T-helper 1 cell treated with Interleukin-12 subunit alpha and Interleukin-12 subunit beta and Interleukin-4 antibody, amounts not matched to agents 30 μg/mL and 1 μg/mL, for 36 hours (primary cell): Measurements from ENCODE around the gene HNRNPLL.
"Not testable (repeated sequence)": the region's sequence is repeated elsewhere in the genome, so short reads cannot be mapped to it uniquely, and the experiment has no call there.

Source experiments
- H3K27ac Mint-ChIP-seq: one replicate; pipeline ENCODE4 v1.8.0; 2021; ENCODE audit warnings: mild to moderate bottlenecking, mixed read lengths
- H3K27me3 Mint-ChIP-seq: one replicate; pipeline ENCODE4 v1.8.0; 2021; ENCODE audit warnings: low read depth, mixed read lengths
- H3K36me3 Mint-ChIP-seq: one replicate; pipeline ENCODE4 v1.8.0; 2021; ENCODE audit warnings: low read depth, mixed read lengths
- H3K4me1 Mint-ChIP-seq: one replicate; pipeline ENCODE4 v1.8.0; 2021; ENCODE audit warnings: low read depth, mixed read lengths
- H3K4me3 Mint-ChIP-seq: one replicate; pipeline ENCODE4 v1.8.0; 2021; ENCODE audit warnings: mild to moderate bottlenecking, moderate library complexity, mixed read lengths
- H3K9me3 Mint-ChIP-seq: one replicate; pipeline ENCODE4 v1.8.0; 2021; ENCODE audit warnings: mixed read lengths

HNRNPLL gene

DNA sequence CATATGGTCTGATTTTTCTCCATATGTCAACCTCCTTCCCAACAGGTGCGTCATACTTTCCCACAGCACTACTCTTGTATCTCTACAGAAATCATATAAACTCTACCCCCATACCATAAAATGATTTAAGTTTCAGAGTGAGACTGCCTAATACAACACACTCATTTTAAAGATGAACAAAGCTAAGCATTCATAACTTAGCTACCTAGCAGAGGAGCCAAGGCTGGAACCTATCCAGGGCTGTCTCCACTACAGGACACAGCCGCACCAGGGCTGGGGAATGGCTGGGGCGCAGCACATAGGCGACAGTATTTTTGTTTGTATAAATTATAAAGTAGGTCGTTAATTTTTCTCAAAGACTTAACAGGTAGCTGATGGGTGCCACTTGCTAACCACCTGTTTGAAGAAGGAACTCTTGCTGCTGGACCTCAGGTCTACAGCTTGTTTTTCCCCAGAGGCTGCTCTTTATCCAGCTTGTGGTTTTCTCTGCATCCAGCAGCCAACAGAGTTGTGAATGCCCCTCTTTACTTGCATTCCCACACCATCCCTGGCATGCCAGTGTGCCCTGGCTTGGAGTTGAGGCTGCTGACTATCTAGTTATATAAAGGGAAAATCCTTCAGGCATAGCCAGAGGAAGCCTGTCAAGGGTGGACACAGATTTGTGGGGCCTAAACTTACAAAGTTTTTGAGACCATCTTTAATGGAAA lies 62.0 kb downstream of the HNRNPLL start:
- Mint-ChIP-seq H3K4me1 (peaks cover 15% of the 10 kb centered on the region), H3K27ac (no peak overlapping the region), H3K36me3 (no peaks in the 10 kb centered on the region), H3K9me3 (no peaks in the 10 kb centered on the region), H3K27me3 (peaks cover 29% of the 10 kb centered on the region), H3K4me3 (no peak overlapping the region)

GRCh38 chr2:38539086-38539485 lies 63.6 kb downstream of the HNRNPLL start:
- Mint-ChIP-seq H3K9me3 (no peaks in the 10 kb centered on the region), H3K4me3 (no peak overlapping the region), H3K4me1 (peaks cover 15% of the 10 kb centered on the region), H3K27me3 (peaks cover 36% of the 10 kb centered on the region), H3K36me3 (no peaks in the 10 kb centered on the region), H3K27ac (no peak overlapping the region)

GRCh38 chr2:38537937-38538525 lies 64.7 kb downstream of the HNRNPLL start:
- Mint-ChIP-seq H3K4me1 (peaks cover 11% of the 10 kb centered on the region), H3K27me3 (peaks cover 47% of the 10 kb centered on the region), H3K4me3 (no peak overlapping the region), H3K36me3 (no peaks in the 10 kb centered on the region), H3K27ac (no peak overlapping the region), H3K9me3 (no peaks in the 10 kb centered on the region)

DNA sequence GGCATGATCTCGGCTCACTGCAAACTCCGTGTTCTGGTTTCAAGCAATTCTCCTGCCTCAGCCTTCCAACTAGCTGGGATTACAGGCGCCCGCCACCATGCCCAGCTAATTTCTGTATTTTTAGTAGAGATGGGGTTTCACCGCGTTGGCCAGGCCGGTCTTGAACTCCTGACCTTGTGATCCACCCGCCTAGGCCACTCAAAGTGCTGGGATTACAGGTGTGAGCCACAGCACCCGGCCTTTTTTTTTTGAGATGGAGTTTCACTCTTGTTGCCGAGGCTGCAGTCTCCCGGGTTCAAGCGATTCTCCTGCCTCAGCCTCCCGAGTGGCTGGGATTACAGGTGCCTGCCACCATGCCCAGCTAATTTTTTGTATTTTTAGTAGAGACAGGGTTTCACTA lies 65.4 kb downstream of the HNRNPLL start:
- not testable (repeated sequence) for H3K4me1 Mint-ChIP-seq, H3K4me3 Mint-ChIP-seq, H3K27ac Mint-ChIP-seq, H3K9me3 Mint-ChIP-seq, H3K36me3 Mint-ChIP-seq
- H3K27me3 Mint-ChIP-seq: peaks cover 52% of the 10 kb centered on the region

DNA sequence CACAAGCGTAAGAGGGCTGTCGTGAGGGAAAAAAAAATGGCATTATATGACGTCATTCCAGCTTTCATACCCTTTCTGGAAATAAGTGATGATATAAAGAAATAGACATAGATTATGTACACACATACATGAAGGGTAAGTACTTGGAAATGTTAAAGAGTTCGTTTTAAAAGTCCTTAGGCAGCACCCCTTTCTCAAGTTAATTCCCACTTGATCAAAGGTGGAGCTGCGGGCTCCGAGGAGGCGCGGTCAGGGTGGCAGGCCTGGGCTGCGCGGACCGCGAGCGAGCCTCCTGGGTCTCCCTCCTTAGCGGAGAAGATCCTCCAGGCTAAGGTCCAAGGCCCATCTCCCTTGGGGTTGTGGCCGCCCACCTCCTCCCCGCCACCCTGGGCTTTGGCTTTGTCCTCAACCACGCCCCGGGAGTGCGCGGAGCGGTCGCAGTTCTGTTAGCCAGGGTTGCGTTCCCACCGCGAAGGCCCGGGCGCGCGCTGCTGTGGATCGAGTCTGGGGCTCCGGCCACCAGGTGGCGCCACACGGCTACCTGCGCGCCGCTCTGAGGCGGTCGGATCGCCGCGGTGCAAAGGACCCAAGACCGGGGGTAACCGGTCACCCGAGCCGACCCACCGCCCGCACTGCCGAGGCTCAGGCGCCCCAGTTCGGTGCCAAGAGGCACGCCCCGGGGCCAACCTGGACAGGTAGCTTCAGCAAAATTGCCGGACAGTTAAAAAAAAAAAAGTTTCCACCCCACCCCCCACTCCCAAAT lies 66.8 kb downstream of the HNRNPLL start:
- no peaks in the 10 kb centered on the region for H3K9me3 Mint-ChIP-seq
- H3K27me3 Mint-ChIP-seq: peaks cover 48% of the 10 kb centered on the region
- H3K36me3 Mint-ChIP-seq: no peaks in the 10 kb centered on the region
- H3K4me1 Mint-ChIP-seq: peaks cover 3% of the 10 kb centered on the region
- H3K4me3 Mint-ChIP-seq: peak overlapping the region; percentile 57
- no peak overlapping the region for H3K27ac Mint-ChIP-seq

- H3K36me3 Mint-ChIP-seq: no peaks in the 10 kb centered on the region
- no peaks in the 10 kb centered on the region for H3K9me3 Mint-ChIP-seq
- H3K27ac Mint-ChIP-seq: no peak overlapping the region
- H3K4me1 Mint-ChIP-seq: peaks cover 3% of the 10 kb centered on the region
- peaks cover 46% of the 10 kb centered on the region for H3K27me3 Mint-ChIP-seq
- peak overlapping the region; percentile 56 for H3K4me3 Mint-ChIP-seq
Observed at GRCh38 chr2:38535404-38535743, 67.4 kb downstream of the HNRNPLL start.

- H3K9me3 Mint-ChIP-seq: no peaks in the 10 kb centered on the region
- H3K4me3 Mint-ChIP-seq: no peak overlapping the region
- no peaks in the 10 kb centered on the region for H3K36me3 Mint-ChIP-seq
- no peak overlapping the region for H3K27ac Mint-ChIP-seq
- peaks cover 43% of the 10 kb centered on the region for H3K27me3 Mint-ChIP-seq
- peaks cover 3% of the 10 kb centered on the region for H3K4me1 Mint-ChIP-seq
Observed at GRCh38 chr2:38534746-38535403, 67.9 kb downstream of the HNRNPLL start.

- Mint-ChIP-seq H3K27me3 (peaks cover 48% of the 10 kb centered on the region), H3K27ac (no peak overlapping the region), H3K4me3 (no peak overlapping the region), H3K4me1 (peaks cover 3% of the 10 kb centered on the region), H3K9me3 (no peaks in the 10 kb centered on the region), H3K36me3 (no peaks in the 10 kb centered on the region)
Observed at GRCh38 chr2:38533757-38534545, 68.8 kb downstream of the HNRNPLL start.

DNA sequence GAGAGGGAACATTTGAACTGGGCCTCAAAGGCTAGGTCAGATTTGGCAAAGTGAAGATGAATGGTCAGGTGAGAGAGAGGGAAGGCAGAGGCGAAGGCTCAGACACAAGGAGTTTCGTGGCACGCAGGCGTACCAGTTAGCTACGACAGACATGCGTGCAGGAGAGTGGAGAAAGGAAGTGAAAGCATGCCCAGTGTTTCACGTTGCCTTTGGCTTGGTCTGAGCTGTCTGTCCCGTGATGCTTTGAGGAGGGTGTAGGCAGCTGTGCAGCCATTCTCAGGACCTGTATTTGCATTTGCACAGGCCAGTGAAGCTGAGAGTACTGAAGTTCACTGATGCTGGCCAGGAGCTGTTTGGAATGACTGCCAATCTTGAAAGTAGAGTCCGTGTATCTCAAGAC lies 69.5 kb downstream of the HNRNPLL start:
- Mint-ChIP-seq H3K4me1 (peaks cover 3% of the 10 kb centered on the region), H3K9me3 (no peaks in the 10 kb centered on the region), H3K27ac (no peak overlapping the region), H3K4me3 (no peak overlapping the region), H3K27me3 (peaks cover 43% of the 10 kb centered on the region), H3K36me3 (no peaks in the 10 kb centered on the region)

DNA sequence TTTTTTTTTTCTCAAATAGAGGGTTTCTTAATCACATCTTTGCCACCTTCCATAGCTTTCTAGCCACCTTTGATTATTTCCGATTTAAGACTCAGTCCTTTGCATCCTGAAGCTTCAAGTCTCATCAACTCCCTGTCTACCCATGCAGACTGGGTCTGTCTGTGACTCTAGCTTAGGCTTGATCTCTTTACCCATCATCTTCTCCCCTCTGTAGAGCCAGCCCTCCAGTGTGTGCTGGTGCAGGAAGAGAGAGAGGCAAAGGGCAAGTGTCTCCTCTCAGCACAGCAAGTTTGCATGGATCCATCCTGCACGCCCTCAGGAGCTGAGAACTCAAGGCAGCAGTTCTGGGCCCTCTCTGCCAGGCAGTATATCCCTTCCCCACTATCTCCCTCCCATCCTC lies 70.4 kb downstream of the HNRNPLL start:
- Mint-ChIP-seq H3K27ac (no peak overlapping the region), H3K27me3 (peaks cover 42% of the 10 kb centered on the region), H3K4me3 (no peak overlapping the region), H3K4me1 (peaks cover 3% of the 10 kb centered on the region), H3K9me3 (no peaks in the 10 kb centered on the region), H3K36me3 (no peaks in the 10 kb centered on the region)

DNA sequence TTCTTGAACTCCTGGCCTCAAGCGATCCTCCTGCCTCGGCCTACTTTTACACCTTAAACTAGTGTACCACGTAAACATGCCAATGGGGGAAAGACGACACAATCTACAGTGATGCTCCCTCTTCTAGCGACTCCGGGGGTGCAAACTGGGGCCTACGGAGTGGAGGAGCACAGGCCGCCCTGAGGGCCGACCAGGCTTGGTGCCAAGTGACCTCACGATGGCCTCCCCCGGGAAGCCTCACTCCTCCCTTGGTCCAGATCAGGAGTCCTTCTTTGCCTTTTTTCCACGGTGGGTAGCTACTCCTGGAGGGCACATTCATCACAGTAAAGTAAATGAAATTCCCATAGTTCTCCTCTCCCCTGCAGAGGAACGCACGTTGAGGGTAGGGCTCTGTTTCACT lies 73.5 kb downstream of the HNRNPLL start:
- Mint-ChIP-seq H3K4me1 (no peaks in the 10 kb centered on the region), H3K36me3 (no peaks in the 10 kb centered on the region), H3K4me3 (no peak overlapping the region), H3K27ac (no peak overlapping the region), H3K27me3 (peaks cover 62% of the 10 kb centered on the region), H3K9me3 (no peaks in the 10 kb centered on the region)

DNA sequence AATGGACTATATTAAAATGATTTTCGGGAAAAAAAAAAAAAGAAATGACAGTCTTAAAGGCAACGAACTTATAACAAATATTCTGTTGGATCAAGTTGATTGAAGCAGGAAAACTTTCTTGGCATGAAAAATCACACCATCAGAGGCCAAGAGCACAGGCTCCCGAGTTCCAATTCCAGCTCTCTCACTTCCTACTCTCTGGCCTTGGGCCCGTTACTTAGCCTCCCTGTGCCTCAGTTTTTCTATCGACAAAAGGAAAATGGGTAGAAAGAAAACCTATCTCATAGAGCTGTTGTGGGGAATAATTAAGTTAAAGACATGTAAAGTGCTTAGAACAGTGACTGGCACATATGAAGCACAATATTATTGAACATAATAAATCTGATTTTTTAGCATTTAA lies 74.2 kb downstream of the HNRNPLL start:
- Mint-ChIP-seq H3K9me3 (no peaks in the 10 kb centered on the region), H3K27ac (no peak overlapping the region), H3K4me1 (no peaks in the 10 kb centered on the region), H3K27me3 (peaks cover 59% of the 10 kb centered on the region), H3K4me3 (no peak overlapping the region), H3K36me3 (no peaks in the 10 kb centered on the region)

DNA sequence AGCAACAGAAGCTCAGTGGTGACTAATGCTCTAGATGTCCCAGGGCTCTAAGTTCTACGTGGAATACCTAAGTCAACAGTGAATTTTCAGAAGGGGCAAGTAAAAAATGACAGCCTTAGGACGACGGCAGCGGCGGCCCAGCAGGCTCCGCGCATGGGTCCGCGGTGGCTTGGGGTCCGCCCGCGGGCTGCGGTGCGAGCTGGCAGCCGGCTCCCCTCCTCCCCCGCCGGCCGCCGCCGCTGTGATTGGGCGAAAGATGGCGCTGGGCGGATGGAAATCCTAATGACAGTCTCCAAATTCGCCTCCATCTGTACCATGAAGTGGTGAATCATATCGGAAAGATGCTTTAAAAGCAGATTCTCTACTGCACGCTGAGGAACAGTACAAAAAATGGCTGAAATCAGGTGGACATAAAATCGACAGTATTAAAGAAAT lies 74.7 kb downstream of the HNRNPLL start:
- Mint-ChIP-seq H3K4me3 (peak overlapping the region; percentile 35), H3K36me3 (no peaks in the 10 kb centered on the region), H3K27ac (no peak overlapping the region), H3K9me3 (no peaks in the 10 kb centered on the region), H3K27me3 (peaks cover 56% of the 10 kb centered on the region), H3K4me1 (no peaks in the 10 kb centered on the region)

GRCh38 chr2:38527338-38528007 lies 75.3 kb downstream of the HNRNPLL start:
- H3K27ac Mint-ChIP-seq: no peak overlapping the region
- no peaks in the 10 kb centered on the region for H3K36me3 Mint-ChIP-seq
- H3K4me1 Mint-ChIP-seq: no peaks in the 10 kb centered on the region
- H3K4me3 Mint-ChIP-seq: peak overlapping the region; percentile 35
- H3K9me3 Mint-ChIP-seq: no peaks in the 10 kb centered on the region
- peaks cover 52% of the 10 kb centered on the region for H3K27me3 Mint-ChIP-seq
